K562 (cell line): ENCODE data around the gene TXNRD2. TPM values are rescaled to one million over a fixed set of nuclear protein-coding genes. Genes with fewer than 3 reads are reported as not detected.

Experiments
- BCL6 ChIP-seq: fragments of 250-450 bp; sonication (Bioruptor Pico); IDR thresholded peaks from 2 replicates; pipeline ENCODE4 v1.4.0; 2020
- HDAC2 ChIP-seq: fragments of 450-650 bp; IDR thresholded peaks from 2 replicates; pipeline ENCODE4 v1.6.1; 2016; ENCODE audit warnings: mild to moderate bottlenecking
- HMGXB4 ChIP-seq: sonication (generic); formaldehyde crosslinking; IDR thresholded peaks from 2 replicates; pipeline ENCODE4 v1.8.1; 2023; ENCODE audit warnings: mild to moderate bottlenecking, missing genetic modification reagents
- LARP7 ChIP-seq: fragments of 450-650 bp; IDR thresholded peaks from 2 replicates; pipeline ENCODE4 v1.6.1; 2016
- NR2C1 ChIP-seq, 2 experiments: fragments of 450-650 bp; IDR thresholded peaks; 2 replicates each; pipeline ENCODE4 v1.6.1; 2017; ENCODE audit warnings: mild to moderate bottlenecking in 2 of 2, antibody characterized with exemption in 1 of 2, inconsistent platforms in 1 of 2, missing compliant biosample characterization in 1 of 2, missing genetic modification characterization in 1 of 2
- TFAP4 ChIP-seq: sonication (generic); formaldehyde crosslinking; IDR thresholded peaks from 2 replicates; pipeline ENCODE4 v1.8.0; 2022; ENCODE audit warnings: missing genetic modification reagents, mild to moderate bottlenecking, moderate library complexity, borderline replicate concordance
- ZNF174 ChIP-seq: fragments of 250-450 bp; sonication (Bioruptor Pico); IDR thresholded peaks from 2 replicates; pipeline ENCODE4 v1.4.0; 2020; ENCODE audit warnings: mild to moderate bottlenecking
- ZNF318 ChIP-seq, 2 experiments: fragments of 450-650 bp; IDR thresholded peaks; 2 replicates each; pipeline ENCODE4 v1.6.1; 2016; ENCODE audit warnings: mild to moderate bottlenecking in 2 of 2, borderline replicate concordance in 1 of 2, low read depth in 1 of 2, moderate library complexity in 1 of 2
- ZNF764 ChIP-seq: fragments of 250-450 bp; sonication (Bioruptor Pico); IDR thresholded peaks from 2 replicates; pipeline ENCODE4 v1.4.0; 2020; ENCODE audit warnings: low read depth, mild to moderate bottlenecking, moderate library complexity
- polyA plus RNA-seq, 8 experiments: library from polyadenylated mRNA; depleted of rRNA in 4 of 8; stranded (reverse) in 5 of 8; unstranded in 3 of 8; fragments of >200 nt; fragmentation: Nextera tagmentation in 2 of 8; fragmentation: Illumina TruSeq in 1 of 8; extraction: Ambion mirVana in 2 of 8; extraction: Trizol in 1 of 8; gene quantifications; 2 replicates each; pipeline versions ENCODE4 v1.2.1 to v1.2.3, GENCODE V29; 2011 to 2014; ENCODE audit warnings: inconsistent platforms in 1 of 8, missing spikeins in 1 of 8
- total RNA-seq, 7 experiments: library from RNA; depleted of rRNA in 6 of 7; stranded (reverse); fragments of >200 nt in 6 of 7; fragmentation: Illumina TruSeq in 2 of 7; extraction: Trizol in 2 of 7; gene quantifications; 2 replicates each; pipeline versions ENCODE4 v1.2.1 to v1.2.3, GENCODE V29; 2011 to 2021; ENCODE audit warnings: low replicate concordance in 1 of 7

TXNRD2 gene
- total and polyA plus RNA-seq, 9 of the 15 experiments (the other 6 are each of a cell fraction or from before 2014, with no cell fraction given), result 3.3 to 80.2 (median 49.4) TPM

GRCh38 chr22:19986410-19987341 lies 45.1 kb upstream of the TXNRD2 start (continued):
- TF ChIP-seq NR2C1 (IDR thresholded peaks at IDR 0.05), result no peak
- no peak for TF ChIP-seq NR2C1 (tag; IDR thresholded peaks at IDR 0.05)
- TF ChIP-seq LARP7, result no peak
- TF ChIP-seq ZNF174, result no peak
- no peak for TF ChIP-seq ZNF318 (IDR thresholded peaks at IDR 0.05; ENCODE audit: borderline replicate concordance in 1 of 2, low read depth in 1 of 2)
- TF ChIP-seq HMGXB4 (CRISPR knock-in tag), result peak; percentile 27; the same call in 1 of the 2 replicates
- TF ChIP-seq TFAP4 (CRISPR knock-in tag), result no peak
- TF ChIP-seq ZNF764, result peak; percentile 72
- no peak for TF ChIP-seq HDAC2
- no peak for TF ChIP-seq BCL6 (CRISPR knock-in tag)
